Spleen (tissue), 11 donors: ENCODE data around the gene EFCAB13. TPM values are rescaled to one million over a fixed set of nuclear protein-coding genes. Genes with fewer than 3 reads are reported as not detected.

ENCODE experiments used
- DNase-seq: peaks from one replicate; pipeline ENCODE4 v3.0.0-alpha.2; 2020
- H3K27ac ChIP-seq, 8 donors: fragments of 200-600 bp; sonication (generic) in 7 of 8; 1 replicate in 4 of 8; 2 replicates in 4 of 8; pipeline versions ENCODE4 v1.5.0 to v1.8.0; 2016 to 2021; ENCODE audit warnings: inconsistent platforms in 4 of 8, mild to moderate bottlenecking in 4 of 8, moderate library complexity in 1 of 8
- H3K27me3 ChIP-seq, 7 donors: fragments of 200-600 bp; sonication (generic) in 6 of 7; replicated peaks in 1 of 7; 1 replicate in 4 of 7; 2 replicates in 3 of 7; pipeline versions ENCODE4 v1.5.0 to v1.8.0; 2016 to 2021; ENCODE audit warnings: inconsistent platforms in 3 of 7, mild to moderate bottlenecking in 1 of 7
- H3K36me3 ChIP-seq, 6 donors: fragments of 200-600 bp; sonication (generic) in 5 of 6; 1 replicate in 4 of 6; 2 replicates in 2 of 6; pipeline versions ENCODE4 v1.5.0 to v1.8.0; 2016 to 2021; ENCODE audit warnings: inconsistent platforms in 2 of 6
- H3K4me1 ChIP-seq, 6 donors: fragments of 200-600 bp; sonication (generic) in 5 of 6; 1 replicate in 3 of 6; 2 replicates in 3 of 6; pipeline versions ENCODE4 v1.5.0 to v1.8.0; 2016 to 2021; ENCODE audit warnings: inconsistent platforms in 3 of 6
- H3K4me3 ChIP-seq, 8 donors: fragments of 200-600 bp; sonication (generic) in 7 of 8; 1 replicate in 4 of 8; 2 replicates in 4 of 8; pipeline versions ENCODE4 v1.5.0 to v1.8.0; 2016 to 2021; ENCODE audit warnings: inconsistent platforms in 4 of 8, mild to moderate bottlenecking in 4 of 8, moderate library complexity in 2 of 8
- H3K9me3 ChIP-seq, 8 donors: fragments of 200-600 bp; sonication (generic) in 7 of 8; 1 replicate in 4 of 8; 2 replicates in 4 of 8; pipeline versions ENCODE4 v1.5.0 to v1.8.0; 2016 to 2021; ENCODE audit warnings: inconsistent platforms in 4 of 8
- CTCF ChIP-seq, 11 experiments: fragments of 200-600 bp in 7 of 11; fragments of 450-650 bp in 4 of 11; sonication (generic) in 4 of 11; IDR thresholded peaks in 8 of 11; conservative IDR thresholded peaks in 3 of 11; 1 replicate in 7 of 11; 2 replicates in 4 of 11; pipeline versions ENCODE4 v1.4.0 to v1.8.0; 2016 to 2021; ENCODE audit warnings: antibody characterized with exemption in 11 of 11, inconsistent platforms in 4 of 11, mild to moderate bottlenecking in 1 of 11
- POLR2A ChIP-seq, 3 donors: fragments of 450-650 bp; IDR thresholded peaks; one replicate each; pipeline ENCODE4 v1.5.1; 2017; ENCODE audit warnings: antibody characterized with exemption in 3 of 3, mild to moderate bottlenecking in 1 of 3
- POLR2AphosphoS5 ChIP-seq, 3 donors: sonication (generic); formaldehyde crosslinking; IDR thresholded peaks; one replicate each; pipeline ENCODE4 v1.5.1; 2017; ENCODE audit warnings: antibody characterized with exemption in 3 of 3
- WGBS, 5 donors: extraction: QIAGEN DNeasy Blood & Tissue Kit in 3 of 5; methylation state at CpG; one replicate each; pipeline versions ENCODE4 v1.1.5 to v1.1.7; 2013 to 2018; 5-methylcytosine and 5-hydroxymethylcytosine counted together
- intact Hi-C: fragments of 100-400 bp; cut with DNase I; formaldehyde crosslinking; loops from one replicate; pipeline ENCODE4 v1.15.0; 2023; ENCODE audit warnings: low total_unique reads
- polyA plus RNA-seq, 3 donors: library from polyadenylated mRNA; stranded (reverse); fragments of 200-250 nt; gene quantifications; one replicate each; pipeline ENCODE4 v1.2.1, GENCODE V29; 2013
- total RNA-seq, 7 donors: library from RNA; depleted of rRNA in 3 of 7; stranded (reverse); fragments of >200 nt in 3 of 7; fragmentation: NEBNext Ultra II Directional in 4 of 7; extraction: Animal tissue kit (Norgen Biotek cat#: 25700) in 4 of 7; gene quantifications; one replicate each; pipeline versions ENCODE4 v1.1.0 to v1.2.1, GENCODE V29; 2016 to 2021
- donor health status: healthy with polysubstance abuse.
- donor health status: DM: no; HTN: no; CAD: no; lungs with moderate emphysema.
- donor health status: DM: no; HTN: no; CAD: no.
- donor health status: Bipolar disorder and iron deficiency.
- donor health status: healthy.
- donor health status: DM: no; HTN: no; CAD: no.
- donor health status: DM: yes; HTN: yes; CAD: no.

EFCAB13 gene
- total and polyA plus RNA-seq, 10 donors = 1.4 to 18.6 (median 12.4) TPM

DNA sequence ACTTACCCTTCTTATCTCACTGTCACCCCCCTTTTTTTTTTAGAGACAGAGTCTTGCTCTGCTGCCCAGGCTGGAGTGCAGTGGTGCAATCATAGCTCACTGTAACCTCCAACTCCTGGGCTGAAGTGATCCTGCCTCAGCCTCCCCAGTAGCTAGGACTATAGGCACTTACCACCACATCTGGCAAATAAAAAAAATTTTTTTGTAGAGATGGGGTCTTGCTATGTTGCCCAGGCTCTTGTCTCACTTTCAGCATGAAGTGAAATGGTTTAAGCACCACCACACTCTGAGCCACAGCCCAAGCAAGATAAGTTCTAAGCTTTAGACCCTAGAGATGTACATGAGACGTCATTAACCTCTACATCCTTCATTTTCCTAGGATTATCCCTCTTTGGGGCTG, 34.5 kb upstream of the EFCAB13 start:
- intact Hi-C loops = no loop called here
- H3K9me3 ChIP-seq = no peaks in the 10 kb centered on the region
- H3K4me1 ChIP-seq = peaks cover 0 to 31% (median 18%) of the 10 kb centered on the region in 6 donors
- no peak overlapping the region for H3K27ac ChIP-seq
- H3K4me3 ChIP-seq = no peak overlapping the region
- H3K36me3 ChIP-seq = no peaks in the 10 kb centered on the region
- TF ChIP-seq POLR2AphosphoS5 (IDR thresholded peaks at IDR 0.05) (no peak), CTCF (IDR thresholded peaks at IDR 0.05 in 8 of 11, conservative IDR thresholded peaks at IDR 0.05 in 3 of 11) (no peak)
- no peaks in the 10 kb centered on the region for H3K27me3 ChIP-seq
- 76 to 97% (median 92%) methylated on average over 1 of the region's 1 CpG for WGBS, 5 donors
- DNase-seq = no peak

DNA sequence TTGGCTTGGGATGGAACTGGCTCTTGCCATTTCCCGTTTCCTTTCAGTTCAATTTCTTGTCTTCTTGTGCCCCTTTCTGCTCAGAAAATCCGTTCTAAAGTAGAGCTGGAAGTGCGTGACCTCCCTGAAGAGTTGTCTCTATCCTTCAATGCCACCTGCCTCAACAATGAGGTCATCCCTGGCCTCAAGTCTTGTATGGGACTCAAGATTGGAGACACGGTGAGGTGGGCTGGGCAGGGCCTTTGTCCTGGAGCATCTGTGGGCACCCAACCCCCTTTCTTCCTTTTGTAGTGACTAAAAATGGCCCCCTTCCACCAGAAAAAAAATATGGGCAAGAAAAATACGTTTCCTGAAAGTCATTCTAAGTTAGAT, 32.9 kb upstream of the EFCAB13 start:
- Histone ChIP-seq H3K27ac (peak overlapping the region in 1 of 8 donors; percentile 33), H3K9me3 (no peaks in the 10 kb centered on the region), H3K36me3 (no peaks in the 10 kb centered on the region), H3K4me1 (peaks cover 0 to 37% (median 22%) of the 10 kb centered on the region in 6 donors), H3K27me3 (no peaks in the 10 kb centered on the region), H3K4me3 (no peak overlapping the region)
- TF ChIP-seq POLR2A (IDR thresholded peaks at IDR 0.05) (no peak), POLR2AphosphoS5 (IDR thresholded peaks at IDR 0.05) (no peak), CTCF (IDR thresholded peaks at IDR 0.05 in 8 of 11, conservative IDR thresholded peaks at IDR 0.05 in 3 of 11) (no peak)
- DNase-seq = no peak
- WGBS, 5 donors = 64 to 80% (median 69%) methylated on average over 5 of the region's 5 CpGs
- intact Hi-C loops = no loop called here

DNA sequence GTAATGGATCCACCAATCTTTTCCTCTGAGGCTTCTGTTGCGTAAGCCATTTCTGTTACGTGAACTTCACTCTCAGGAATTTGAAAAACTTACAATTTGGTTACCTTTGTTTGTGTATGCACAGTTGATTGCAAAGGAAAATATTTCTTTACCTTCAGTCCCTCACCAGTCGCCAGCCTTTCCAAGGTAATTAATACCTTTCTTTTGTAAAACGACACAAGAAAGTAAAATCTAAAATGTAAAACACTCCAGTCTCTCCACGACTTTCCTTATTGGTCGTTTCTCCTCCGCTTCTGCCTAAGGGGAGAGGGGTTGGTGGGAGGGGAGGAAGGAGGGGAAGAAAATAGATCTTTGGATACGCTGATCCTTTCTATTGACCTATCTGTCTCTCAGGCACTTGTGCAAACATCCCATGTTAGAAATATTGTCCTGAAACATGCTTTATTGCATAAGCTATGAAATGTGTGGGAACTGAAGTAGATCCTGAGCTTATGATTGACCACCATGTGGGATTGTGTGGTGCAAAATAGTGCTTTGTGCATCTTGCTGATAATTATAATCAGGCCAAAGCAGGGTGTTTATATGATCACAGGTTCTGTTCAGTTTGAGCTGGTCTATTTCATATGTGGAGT, 32.4 kb upstream of the EFCAB13 start:
- DNase-seq = no peak
- 79 to 83% (median 82%) methylated on average over 8 of the region's 8 CpGs for WGBS, 5 donors
- Histone ChIP-seq H3K27me3 (no peaks in the 10 kb centered on the region), H3K4me3 (no peak overlapping the region), H3K36me3 (no peaks in the 10 kb centered on the region), H3K4me1 (peaks cover 0 to 32% (median 19%) of the 10 kb centered on the region in 6 donors), H3K27ac (no peak overlapping the region), H3K9me3 (no peaks in the 10 kb centered on the region)
- intact Hi-C loops = no loop called here
- TF ChIP-seq POLR2A (IDR thresholded peaks at IDR 0.05) = no peak
- no peak for TF ChIP-seq CTCF (IDR thresholded peaks at IDR 0.05 in 8 of 11, conservative IDR thresholded peaks at IDR 0.05 in 3 of 11)
- no peak for TF ChIP-seq POLR2AphosphoS5 (IDR thresholded peaks at IDR 0.05)

GRCh38 chr17:47292206-47292605, 31.5 kb upstream of the EFCAB13 start:
- Histone ChIP-seq H3K4me3 (no peak overlapping the region), H3K9me3 (no peaks in the 10 kb centered on the region), H3K27me3 (no peaks in the 10 kb centered on the region), H3K4me1 (peaks cover 0 to 24% (median 11%) of the 10 kb centered on the region in 6 donors), H3K27ac (no peak overlapping the region), H3K36me3 (no peaks in the 10 kb centered on the region)
- no peak for DNase-seq
- 87 to 96% (median 92%) methylated on average over 11 to 14 of the region's 14 CpGs for WGBS, 5 donors
- intact Hi-C loops = no loop called here
- TF ChIP-seq CTCF (IDR thresholded peaks at IDR 0.05 in 8 of 11, conservative IDR thresholded peaks at IDR 0.05 in 3 of 11) (no peak), POLR2A (IDR thresholded peaks at IDR 0.05) (no peak), POLR2AphosphoS5 (IDR thresholded peaks at IDR 0.05) (no peak)
